Nephron progenitor cell (in vitro differentiated cells): ENCODE data around the gene LGALS3BP.

Experiments used
- DNase-seq: peaks from one replicate; pipeline ENCODE4 v3.0.0; 2021
- H3K27ac Mint-ChIP-seq: 2 replicates; pipeline ENCODE4 v1.8.0; 2021; ENCODE audit warnings: mild to moderate bottlenecking, moderate library complexity, mixed read lengths
- H3K27me3 Mint-ChIP-seq: 2 replicates; pipeline ENCODE4 v1.8.0; 2021; ENCODE audit warnings: mild to moderate bottlenecking, low read depth, mixed read lengths; ENCODE audit not compliant: poor library complexity
- H3K36me3 Mint-ChIP-seq: 2 replicates; pipeline ENCODE4 v1.8.0; 2021; ENCODE audit warnings: low read depth, mixed read lengths
- H3K4me1 Mint-ChIP-seq: 2 replicates; pipeline ENCODE4 v1.8.0; 2021; ENCODE audit warnings: mixed read lengths
- H3K4me3 Mint-ChIP-seq: 2 replicates; pipeline ENCODE4 v1.8.0; 2021; ENCODE audit warnings: mild to moderate bottlenecking, moderate library complexity, mixed read lengths
- H3K9me3 Mint-ChIP-seq: 2 replicates; pipeline ENCODE4 v1.8.0; 2021; ENCODE audit warnings: mild to moderate bottlenecking, moderate library complexity, mixed read lengths
- TF ChIP-seq, protein P1 (sequence below): fragments of 200-600 bp; sonication (generic); IDR thresholded peaks from 2 replicates; pipeline ENCODE4 v1.5.0; 2021; ENCODE audit warnings: antibody characterized with exemption

LGALS3BP gene

DNA sequence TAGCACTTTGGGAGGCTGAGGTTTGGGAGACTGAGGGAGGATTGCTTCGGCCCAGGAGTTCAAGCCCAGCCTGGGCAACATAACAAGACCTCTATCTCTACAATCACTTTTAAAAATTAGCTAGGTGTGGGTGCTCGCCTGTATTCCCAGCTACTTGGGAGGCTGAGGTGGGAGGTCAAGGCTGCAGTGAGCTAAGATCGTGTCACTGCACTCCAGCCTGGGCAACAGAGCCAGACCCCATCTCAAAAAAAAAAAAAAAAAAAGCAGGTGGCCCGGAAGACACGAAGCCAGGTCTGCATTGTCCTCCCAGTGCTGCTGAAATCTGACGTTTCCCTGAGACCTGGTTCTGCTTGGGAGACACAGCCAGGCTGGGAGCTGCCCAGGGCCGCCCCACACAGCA lies 35.7 kb downstream of the LGALS3BP start:
- peaks cover 46% of the 10 kb centered on the region for H3K4me1 Mint-ChIP-seq

DNA sequence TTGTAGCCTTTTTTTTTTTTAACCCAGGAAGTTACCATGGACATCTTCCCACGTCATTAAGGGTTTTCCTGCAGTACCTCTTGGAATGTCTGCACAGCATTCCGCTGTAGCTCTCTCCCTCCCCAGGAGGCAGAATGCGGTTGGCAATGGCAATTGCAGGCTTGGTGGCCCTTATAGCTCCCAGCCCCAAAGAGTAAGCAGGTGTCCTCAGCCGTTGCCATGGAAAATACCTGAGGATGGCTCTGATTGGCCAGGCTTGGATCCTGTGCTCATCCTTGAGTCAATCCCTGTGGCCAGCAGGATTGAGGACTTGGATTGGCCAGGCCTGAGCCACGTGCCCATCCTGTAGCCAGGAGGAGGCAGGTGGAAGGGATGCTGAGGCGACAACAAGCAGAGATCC lies 39.0 kb downstream of the LGALS3BP start:
- no peaks in the 10 kb centered on the region for H3K36me3 Mint-ChIP-seq
- H3K9me3 Mint-ChIP-seq = no peaks in the 10 kb centered on the region
- no peak overlapping the region for H3K4me3 Mint-ChIP-seq
- no peak overlapping the region for H3K27ac Mint-ChIP-seq
- H3K4me1 Mint-ChIP-seq = peaks cover 37% of the 10 kb centered on the region
- DNase-seq = no peak
- TF ChIP-seq, protein P1, sequence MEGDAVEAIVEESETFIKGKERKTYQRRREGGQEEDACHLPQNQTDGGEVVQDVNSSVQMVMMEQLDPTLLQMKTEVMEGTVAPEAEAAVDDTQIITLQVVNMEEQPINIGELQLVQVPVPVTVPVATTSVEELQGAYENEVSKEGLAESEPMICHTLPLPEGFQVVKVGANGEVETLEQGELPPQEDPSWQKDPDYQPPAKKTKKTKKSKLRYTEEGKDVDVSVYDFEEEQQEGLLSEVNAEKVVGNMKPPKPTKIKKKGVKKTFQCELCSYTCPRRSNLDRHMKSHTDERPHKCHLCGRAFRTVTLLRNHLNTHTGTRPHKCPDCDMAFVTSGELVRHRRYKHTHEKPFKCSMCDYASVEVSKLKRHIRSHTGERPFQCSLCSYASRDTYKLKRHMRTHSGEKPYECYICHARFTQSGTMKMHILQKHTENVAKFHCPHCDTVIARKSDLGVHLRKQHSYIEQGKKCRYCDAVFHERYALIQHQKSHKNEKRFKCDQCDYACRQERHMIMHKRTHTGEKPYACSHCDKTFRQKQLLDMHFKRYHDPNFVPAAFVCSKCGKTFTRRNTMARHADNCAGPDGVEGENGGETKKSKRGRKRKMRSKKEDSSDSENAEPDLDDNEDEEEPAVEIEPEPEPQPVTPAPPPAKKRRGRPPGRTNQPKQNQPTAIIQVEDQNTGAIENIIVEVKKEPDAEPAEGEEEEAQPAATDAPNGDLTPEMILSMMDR = no peak
- H3K27me3 Mint-ChIP-seq = peaks cover 16% of the 10 kb centered on the region

More for the DNA sequence above, 35.7 kb downstream of the LGALS3BP start:
- Mint-ChIP-seq H3K27ac (no peak overlapping the region), H3K9me3 (no peaks in the 10 kb centered on the region), H3K4me3 (no peak overlapping the region), H3K36me3 (no peaks in the 10 kb centered on the region), H3K27me3 (peaks cover 20% of the 10 kb centered on the region)
- no peak for DNase-seq
- TF ChIP-seq, protein P1 = no peak

DNA sequence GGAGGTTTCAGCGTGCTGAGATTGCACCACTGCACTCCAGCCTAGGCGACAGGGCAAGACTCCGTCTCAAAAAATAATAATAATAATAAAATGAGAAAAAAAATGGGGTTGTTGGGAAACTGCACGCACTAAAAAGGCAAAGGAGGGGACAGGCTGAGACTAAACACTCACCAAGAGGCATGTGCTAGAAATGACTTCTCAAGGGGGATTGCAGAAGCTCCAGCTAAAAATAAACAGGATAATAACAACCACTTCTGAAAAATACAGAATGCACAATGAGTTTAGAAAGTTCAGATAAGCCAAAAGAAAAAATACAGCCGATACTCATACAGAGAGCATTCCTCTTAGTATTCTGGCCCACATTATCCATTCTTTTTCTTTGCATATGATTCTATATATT lies 39.5 kb downstream of the LGALS3BP start:
- Mint-ChIP-seq H3K36me3 (no peaks in the 10 kb centered on the region), H3K27me3 (peaks cover 16% of the 10 kb centered on the region), H3K4me3 (no peak overlapping the region), H3K9me3 (no peaks in the 10 kb centered on the region), H3K4me1 (peaks cover 40% of the 10 kb centered on the region), H3K27ac (no peak overlapping the region)
- no peak for DNase-seq
- TF ChIP-seq, protein P1 = no peak

DNA sequence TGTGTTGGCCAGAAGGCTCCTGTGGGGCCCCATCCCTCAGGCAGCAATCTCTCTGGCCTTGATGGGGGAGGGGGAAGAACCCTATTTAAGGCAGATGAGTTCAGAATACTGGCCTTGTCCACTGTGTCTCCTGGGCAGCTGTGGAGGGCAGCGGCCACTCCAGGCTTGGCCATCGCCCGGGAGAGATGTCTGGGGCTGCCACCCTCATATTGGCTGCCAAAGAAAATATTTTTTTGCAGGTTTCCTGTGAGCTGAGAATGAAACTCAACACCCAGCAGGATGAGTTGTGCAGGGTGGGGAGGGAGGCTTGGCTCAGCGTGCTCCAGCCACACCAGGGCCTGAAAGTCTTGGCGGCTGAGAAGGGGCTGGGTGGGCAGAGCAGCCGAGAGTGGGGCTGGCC lies 40.1 kb downstream of the LGALS3BP start:
- TF ChIP-seq, protein P1 = no peak
- H3K36me3 Mint-ChIP-seq = no peaks in the 10 kb centered on the region
- peaks cover 16% of the 10 kb centered on the region for H3K27me3 Mint-ChIP-seq
- no peak for DNase-seq
- H3K9me3 Mint-ChIP-seq = no peaks in the 10 kb centered on the region
- H3K4me3 Mint-ChIP-seq = no peak overlapping the region
- H3K4me1 Mint-ChIP-seq = peaks cover 43% of the 10 kb centered on the region
- H3K27ac Mint-ChIP-seq = no peak overlapping the region

DNA sequence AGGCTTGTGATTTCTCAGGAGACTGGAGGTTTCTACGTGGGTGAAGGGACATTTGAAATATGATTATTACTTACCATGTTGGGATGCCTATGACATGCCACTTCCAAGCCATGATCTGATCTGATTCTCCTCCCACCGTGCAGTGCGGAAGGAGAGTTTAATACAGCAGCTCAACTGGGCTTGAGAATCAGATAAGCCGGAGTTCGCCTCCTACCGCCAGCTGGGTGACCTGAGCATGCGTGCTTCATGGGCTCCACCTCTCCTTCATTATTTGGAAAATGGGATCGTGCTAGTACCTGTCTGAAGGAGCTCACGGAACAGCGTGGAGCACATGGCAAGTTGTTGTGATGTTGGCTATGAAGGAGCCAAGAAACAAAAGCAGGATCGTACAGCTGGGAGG lies 42.2 kb downstream of the LGALS3BP start:
- TF ChIP-seq, protein P1 = no peak
- peak overlapping the region; percentile 22 for H3K27ac Mint-ChIP-seq
- H3K9me3 Mint-ChIP-seq = no peaks in the 10 kb centered on the region
- no peak overlapping the region for H3K4me3 Mint-ChIP-seq
- peaks cover 12% of the 10 kb centered on the region for H3K27me3 Mint-ChIP-seq
- no peak for DNase-seq
- no peaks in the 10 kb centered on the region for H3K36me3 Mint-ChIP-seq
- H3K4me1 Mint-ChIP-seq = peaks cover 56% of the 10 kb centered on the region

DNA sequence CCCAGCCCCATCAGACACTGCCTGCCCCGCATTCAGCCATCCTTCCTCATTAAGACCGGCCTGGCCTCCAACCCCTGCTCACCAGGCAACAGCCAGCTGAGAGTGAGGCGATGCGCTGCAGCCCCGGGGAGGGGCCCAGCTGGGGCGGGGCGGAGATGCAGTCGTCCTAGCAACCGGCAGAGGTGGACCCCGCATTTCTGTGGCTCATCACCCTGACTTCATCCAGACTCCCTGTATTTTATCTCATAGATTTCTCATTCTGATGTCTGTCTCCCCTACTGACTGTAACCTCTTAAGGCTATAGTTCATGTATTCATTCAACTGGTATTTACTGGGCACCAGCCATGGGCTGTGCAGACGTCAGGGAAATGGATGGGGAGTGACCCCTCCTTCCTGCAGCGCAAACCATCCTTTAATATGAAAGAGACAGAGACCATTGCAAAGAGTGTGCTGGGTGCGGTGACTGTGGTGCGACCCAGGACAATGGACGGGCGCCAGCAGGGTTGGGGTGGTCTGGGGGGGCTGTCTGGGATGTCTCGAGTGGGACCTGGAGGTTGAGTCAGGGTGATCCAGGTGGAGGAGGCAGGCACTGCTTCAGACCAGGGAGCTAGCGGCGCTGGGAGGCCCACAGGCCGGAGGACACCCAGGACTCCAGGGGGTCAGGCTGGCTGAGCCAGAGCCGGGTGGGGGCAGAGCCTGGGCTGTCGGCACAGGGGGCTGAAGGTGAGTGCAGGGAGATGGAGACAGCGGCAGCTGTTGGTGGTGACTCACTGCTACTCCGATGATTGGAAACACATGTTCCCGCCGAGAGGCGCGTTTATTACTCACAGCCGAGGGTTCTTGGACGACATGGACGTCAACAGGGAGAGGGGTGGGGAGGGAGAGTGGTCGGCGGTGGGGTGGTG lies 44.1 kb downstream of the LGALS3BP start:
- Mint-ChIP-seq H3K9me3 (no peaks in the 10 kb centered on the region), H3K27ac (peak overlapping the region; percentile 73), H3K4me1 (peaks cover 53% of the 10 kb centered on the region), H3K27me3 (peaks cover 8% of the 10 kb centered on the region), H3K36me3 (no peaks in the 10 kb centered on the region), H3K4me3 (peak overlapping the region; percentile 37)
- TF ChIP-seq, protein P1 = no peak
- peak; percentile 37 for DNase-seq
